HCT116 (cell line): Measurements from ENCODE around the gene ADARB2. TPM values are rescaled to one million over a fixed set of nuclear protein-coding genes. Genes with fewer than 3 reads are reported as not detected.

Experiments used
- ATAC-seq: fragments of 200-7000 bp; cut with Tn5 transposase; 2 replicates; pipeline ENCODE4 v1.9.1; 2020; ENCODE audit warnings: mild to moderate bottlenecking, moderate library complexity
- BruUV-seq: library from RNA; stranded (reverse); fragments of 400-500 nt; replicated peaks from 2 replicates; lab custom pipeline; 2021; lab: Mats Ljungman, UMichigan
- CTCF ChIA-PET: fragments of 300-600 bp; sonication (Branson Sonifier 250); formaldehyde crosslinking; loops from one replicate; lab custom pipeline; 2021; ENCODE audit warnings: antibody characterized with exemption; lab: Charles Lee
- POLR2A ChIA-PET: fragments of 300-600, 350-600 bp; sonication (Branson Sonifier 250); formaldehyde crosslinking; loops from one replicate; lab custom pipeline; 2021; ENCODE audit warnings: antibody characterized with exemption; lab: Charles Lee
- RAD21 ChIA-PET, 2 experiments: fragments of 300-600 bp; sonication (Branson Sonifier 250); formaldehyde crosslinking; loops; one replicate each; lab custom pipeline; 2023; ENCODE audit warnings: low total read pairs in 2 of 2; ENCODE audit not compliant: uncharacterized antibody in 2 of 2, unreplicated experiment in 2 of 2, low non-redundant PET in 1 of 2; lab: Charles Lee
- DNase-seq: peaks from one replicate; pipeline ENCODE4 v3.0.0-alpha.2; 2010; ENCODE audit warnings: low read depth, low spot score
- H2AFZ ChIP-seq: fragments of 200-600 bp; shearing (Covaris generic), sonication (generic); 2 replicates; pipeline ENCODE4 v1.6.1; 2017; ENCODE audit warnings: low read depth, mixed run types, mixed read lengths, antibody characterized with exemption, low read length; ENCODE audit not compliant: poor library complexity, severe bottlenecking
- H3K27ac ChIP-seq: 2 replicates; pipeline ENCODE4 v1.5.1; 2012; ENCODE audit warnings: low read depth, low read length
- H3K27me3 ChIP-seq: fragments of 200-600 bp; sonication (generic); 2 replicates; pipeline ENCODE4 v1.6.1; 2016; ENCODE audit warnings: mixed run types, low read length, mixed read lengths; ENCODE audit not compliant: insufficient read depth
- H3K36me3 ChIP-seq, 2 experiments: fragments of 200-500 bp in 1 of 2; fragments of 200-600 bp in 1 of 2; sonication (Bioruptor generic) in 1 of 2; sonication (generic) in 1 of 2; 2 replicates each; pipeline versions ENCODE4 v1.5.1 to v1.6.1; 2014 to 2016; ENCODE audit warnings: low read length in 2 of 2, inconsistent platforms in 1 of 2, mixed read lengths in 1 of 2, mixed run types in 1 of 2; ENCODE audit not compliant: insufficient read depth in 2 of 2, control insufficient read depth in 1 of 2
- H3K4me1 ChIP-seq, 2 experiments: fragments of 200-600 bp in 1 of 2; sonication (generic) in 1 of 2; 2 replicates each; pipeline versions ENCODE4 v1.5.1 to v1.6.1; 2012 to 2017; ENCODE audit warnings: low read length in 2 of 2, inconsistent platforms in 1 of 2, mild to moderate bottlenecking in 1 of 2, mixed read lengths in 1 of 2, mixed run types in 1 of 2, moderate library complexity in 1 of 2; ENCODE audit not compliant: insufficient read depth in 2 of 2, control insufficient read depth in 1 of 2
- H3K4me2 ChIP-seq: fragments of 200-600 bp; sonication (generic); 2 replicates; pipeline ENCODE4 v1.6.1; 2017; ENCODE audit warnings: mixed run types, low read length, mixed read lengths
- H3K4me3 ChIP-seq, 2 experiments: fragments of 200-600 bp in 1 of 2; sonication (generic) in 1 of 2; replicated peaks in 1 of 2; 2 replicates each; pipeline ENCODE4 v1.5.1; 2011 to 2016; ENCODE audit warnings: low read length in 2 of 2, control low read depth in 1 of 2, low read depth in 1 of 2, mild to moderate bottlenecking in 1 of 2, mixed read lengths in 1 of 2, mixed run types in 1 of 2
- H3K79me2 ChIP-seq: fragments of 200-600 bp; sonication (generic); 2 replicates; pipeline ENCODE4 v1.6.1; 2017; ENCODE audit warnings: mild to moderate bottlenecking, mixed run types, low read length, moderate library complexity, mixed read lengths; ENCODE audit not compliant: insufficient read depth
- H3K9ac ChIP-seq: fragments of 200-600 bp; sonication (generic); 2 replicates; pipeline ENCODE4 v1.6.1; 2016; ENCODE audit warnings: low read length, mixed read lengths
- H3K9me2 ChIP-seq: fragments of 200-600 bp; sonication (generic), shearing (Covaris generic); 2 replicates; pipeline ENCODE4 v1.6.1; 2017; ENCODE audit warnings: mixed run types, mild to moderate bottlenecking, moderate library complexity; ENCODE audit not compliant: insufficient read depth
- H3K9me3 ChIP-seq, 2 experiments: fragments of 200-500 bp in 1 of 2; fragments of 200-600 bp in 1 of 2; sonication (Bioruptor generic) in 1 of 2; sonication (generic) in 1 of 2; 2 replicates each; pipeline ENCODE4 v1.6.1; 2014 to 2017; ENCODE audit warnings: low read length in 2 of 2, mixed read lengths in 2 of 2, inconsistent platforms in 1 of 2, low read depth in 1 of 2, mild to moderate bottlenecking in 1 of 2, mixed run types in 1 of 2, moderate library complexity in 1 of 2; ENCODE audit not compliant: control insufficient read depth in 1 of 2, insufficient read depth in 1 of 2
- H4K20me1 ChIP-seq: fragments of 200-600 bp; sonication (generic), shearing (Covaris generic); 2 replicates; pipeline ENCODE4 v1.6.1; 2017; ENCODE audit warnings: mixed run types, mild to moderate bottlenecking, moderate library complexity; ENCODE audit not compliant: insufficient read depth
- CBX3 ChIP-seq: IDR thresholded peaks from 2 replicates; pipeline ENCODE4 v1.6.1; 2012; ENCODE audit warnings: low read depth
- FOSL1 ChIP-seq: IDR thresholded peaks from 2 replicates; pipeline ENCODE4 v1.6.1; 2012; ENCODE audit warnings: low read depth
- MAX ChIP-seq: IDR thresholded peaks from 2 replicates; pipeline ENCODE4 v1.6.1; 2012
- RAD21 ChIP-seq: IDR thresholded peaks from 2 replicates; pipeline ENCODE4 v1.6.1; 2012; ENCODE audit warnings: low read depth, mild to moderate bottlenecking
- SRF ChIP-seq: IDR thresholded peaks from 2 replicates; pipeline ENCODE4 v1.6.1; 2012; ENCODE audit warnings: low read depth
- YY1 ChIP-seq: IDR thresholded peaks from 2 replicates; pipeline ENCODE4 v1.6.1; 2011; ENCODE audit warnings: low read length, low read depth, moderate library complexity, mild to moderate bottlenecking; ENCODE audit not compliant: insufficient replicate concordance; ENCODE audit errors: extremely low read depth
- ZFX ChIP-seq: fragments of 450-650 bp; IDR thresholded peaks from 2 replicates; pipeline ENCODE4 v1.6.1; 2017
- intact Hi-C: fragments of 100-400 bp; cut with micrococcal nuclease; formaldehyde crosslinking; loops from 2 replicates; pipeline ENCODE4 v1.10.0; 2022
- total RNA-seq: library from RNA; stranded (reverse); gene quantifications from one replicate; pipeline ENCODE4 v1.2.1, GENCODE V29; 2021; ENCODE audit not compliant: unreplicated experiment
- TF ChIP-seq, protein P1 (sequence below), 3 experiments: fragments of 200-600 bp in 1 of 3; sonication (generic) in 1 of 3; IDR thresholded peaks in 2 of 3; conservative IDR thresholded peaks in 1 of 3; 2 replicates each; pipeline ENCODE4 v1.5.1; 2012 to 2017; ENCODE audit warnings: low read depth in 2 of 3, low read length in 2 of 3, antibody characterized with exemption in 1 of 3, borderline replicate concordance in 1 of 3, control low read depth in 1 of 3, mild to moderate bottlenecking in 1 of 3, mixed read lengths in 1 of 3, mixed run types in 1 of 3, moderate library complexity in 1 of 3; ENCODE audit not compliant: insufficient read depth in 1 of 3

ADARB2 gene
- total RNA-seq, 1 experiment from 2014 or later = not detected

DNA sequence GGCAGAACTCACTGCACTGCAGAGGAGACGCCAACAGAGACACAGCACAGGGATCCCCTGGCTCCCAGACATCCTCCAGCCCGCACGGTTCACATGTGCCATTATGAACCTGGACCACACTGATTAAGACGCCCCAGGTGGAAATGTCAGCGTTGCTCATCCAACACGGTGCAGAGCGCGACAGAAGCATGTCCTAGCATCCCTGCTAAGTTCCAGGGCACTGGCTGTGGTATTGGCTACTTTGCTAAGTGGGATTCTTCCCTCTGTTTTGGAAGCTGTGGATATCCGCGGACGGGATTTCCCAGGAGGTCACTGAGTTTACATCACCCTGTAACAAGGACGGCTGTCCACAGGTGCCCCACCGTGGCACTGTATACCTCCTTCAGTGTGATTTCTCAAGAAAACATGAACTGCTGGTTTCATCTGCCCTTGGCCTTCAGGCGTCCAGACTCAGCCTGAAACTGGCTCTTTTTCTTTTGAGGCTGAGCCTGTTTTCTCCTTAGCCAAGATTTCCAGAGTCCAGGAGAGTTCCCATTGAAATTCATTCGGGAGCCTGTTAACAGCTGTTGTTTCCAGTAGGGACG, 357.1 kb downstream of the ADARB2 start:
- Histone ChIP-seq H2AFZ (no peak overlapping the region), H3K9ac (no peak overlapping the region), H3K4me1 (no peaks in the 10 kb centered on the region), H3K9me3 (no peaks in the 10 kb centered on the region), H3K27me3 (peaks cover 71% of the 10 kb centered on the region), H4K20me1 (no peaks in the 10 kb centered on the region), H3K36me3 (no peaks in the 10 kb centered on the region), H3K79me2 (no peaks in the 10 kb centered on the region), H3K27ac (no peak overlapping the region), H3K9me2 (no peaks in the 10 kb centered on the region), H3K4me2 (no peak overlapping the region), H3K4me3 (no peak overlapping the region)
- intact Hi-C loops = no loop called here
- POLR2A ChIA-PET = interaction anchor here (0.8 kb wide), 1 partner anchor 11 kb away, joined by 4 read pairs; no protein-coding TSS in a partner anchor
- CTCF ChIA-PET = interaction anchor here (1.8 kb wide), 1 partner anchor 11 kb away, joined by 8 read pairs; no protein-coding TSS in a partner anchor
- BruUV-seq = no TSS peak
- ATAC-seq = no peak
- RAD21 ChIA-PET = no interaction called here
- no peak for TF ChIP-seq CBX3
- no peak for TF ChIP-seq ZFX
- TF ChIP-seq MAX = no peak
- no peak for TF ChIP-seq RAD21
- TF ChIP-seq YY1 = no peak
- TF ChIP-seq FOSL1 = no peak
- TF ChIP-seq, all 23 proteins: peak for 0
- DNase-seq = no peak

GRCh38 chr10:1379601-1380000, 357.7 kb downstream of the ADARB2 start:
- no peak for DNase-seq
- RAD21 ChIA-PET = no interaction called here
- Histone ChIP-seq H3K27me3 (peaks cover 66% of the 10 kb centered on the region), H3K4me1 (no peaks in the 10 kb centered on the region), H3K9me2 (no peaks in the 10 kb centered on the region), H2AFZ (no peak overlapping the region), H3K4me2 (no peak overlapping the region), H4K20me1 (no peaks in the 10 kb centered on the region), H3K79me2 (no peaks in the 10 kb centered on the region), H3K27ac (no peak overlapping the region), H3K4me3 (no peak overlapping the region), H3K9me3 (no peaks in the 10 kb centered on the region), H3K36me3 (no peaks in the 10 kb centered on the region), H3K9ac (no peak overlapping the region)
- BruUV-seq = no TSS peak
- TF ChIP-seq, protein P1, sequence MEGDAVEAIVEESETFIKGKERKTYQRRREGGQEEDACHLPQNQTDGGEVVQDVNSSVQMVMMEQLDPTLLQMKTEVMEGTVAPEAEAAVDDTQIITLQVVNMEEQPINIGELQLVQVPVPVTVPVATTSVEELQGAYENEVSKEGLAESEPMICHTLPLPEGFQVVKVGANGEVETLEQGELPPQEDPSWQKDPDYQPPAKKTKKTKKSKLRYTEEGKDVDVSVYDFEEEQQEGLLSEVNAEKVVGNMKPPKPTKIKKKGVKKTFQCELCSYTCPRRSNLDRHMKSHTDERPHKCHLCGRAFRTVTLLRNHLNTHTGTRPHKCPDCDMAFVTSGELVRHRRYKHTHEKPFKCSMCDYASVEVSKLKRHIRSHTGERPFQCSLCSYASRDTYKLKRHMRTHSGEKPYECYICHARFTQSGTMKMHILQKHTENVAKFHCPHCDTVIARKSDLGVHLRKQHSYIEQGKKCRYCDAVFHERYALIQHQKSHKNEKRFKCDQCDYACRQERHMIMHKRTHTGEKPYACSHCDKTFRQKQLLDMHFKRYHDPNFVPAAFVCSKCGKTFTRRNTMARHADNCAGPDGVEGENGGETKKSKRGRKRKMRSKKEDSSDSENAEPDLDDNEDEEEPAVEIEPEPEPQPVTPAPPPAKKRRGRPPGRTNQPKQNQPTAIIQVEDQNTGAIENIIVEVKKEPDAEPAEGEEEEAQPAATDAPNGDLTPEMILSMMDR (IDR thresholded peaks at IDR 0.05 in 2 of 3, conservative IDR thresholded peaks at IDR 0.05 in 1 of 3; ENCODE audit: borderline replicate concordance in 1 of 3, insufficient read depth in 1 of 3, low read depth in 2 of 3, low read length in 2 of 3) = peak in 2 of 3 experiments; percentile 26 to 47; a peak in 2 of 6 replicates
- TF ChIP-seq SRF = no peak
- TF ChIP-seq RAD21 = peak; percentile 44
- intact Hi-C loops = no loop called here
- POLR2A ChIA-PET = interaction anchor here (0.8 kb wide), 1 partner anchor 10 kb away, joined by 4 read pairs; no protein-coding TSS in a partner anchor
- CTCF ChIA-PET = interaction anchor here (1.8 kb wide), 1 partner anchor 11 kb away, joined by 8 read pairs; no protein-coding TSS in a partner anchor
- peak; percentile 62 for ATAC-seq
